PC-9 (cell line): ENCODE measurements around the gene PPM1F.

Experiments
- EZH2 ChIP-seq: fragments of 200-600 bp; sonication (generic); IDR thresholded peaks from 2 replicates; pipeline ENCODE4 v1.8.0; 2017; ENCODE audit warnings: antibody characterized with exemption, low read depth
- TF ChIP-seq, protein P1 (sequence below): fragments of 200-600 bp; sonication (generic); conservative IDR thresholded peaks from 2 replicates; pipeline ENCODE4 v1.6.1; 2017; ENCODE audit warnings: mixed run types, antibody characterized with exemption, mild to moderate bottlenecking, moderate library complexity

DNA sequence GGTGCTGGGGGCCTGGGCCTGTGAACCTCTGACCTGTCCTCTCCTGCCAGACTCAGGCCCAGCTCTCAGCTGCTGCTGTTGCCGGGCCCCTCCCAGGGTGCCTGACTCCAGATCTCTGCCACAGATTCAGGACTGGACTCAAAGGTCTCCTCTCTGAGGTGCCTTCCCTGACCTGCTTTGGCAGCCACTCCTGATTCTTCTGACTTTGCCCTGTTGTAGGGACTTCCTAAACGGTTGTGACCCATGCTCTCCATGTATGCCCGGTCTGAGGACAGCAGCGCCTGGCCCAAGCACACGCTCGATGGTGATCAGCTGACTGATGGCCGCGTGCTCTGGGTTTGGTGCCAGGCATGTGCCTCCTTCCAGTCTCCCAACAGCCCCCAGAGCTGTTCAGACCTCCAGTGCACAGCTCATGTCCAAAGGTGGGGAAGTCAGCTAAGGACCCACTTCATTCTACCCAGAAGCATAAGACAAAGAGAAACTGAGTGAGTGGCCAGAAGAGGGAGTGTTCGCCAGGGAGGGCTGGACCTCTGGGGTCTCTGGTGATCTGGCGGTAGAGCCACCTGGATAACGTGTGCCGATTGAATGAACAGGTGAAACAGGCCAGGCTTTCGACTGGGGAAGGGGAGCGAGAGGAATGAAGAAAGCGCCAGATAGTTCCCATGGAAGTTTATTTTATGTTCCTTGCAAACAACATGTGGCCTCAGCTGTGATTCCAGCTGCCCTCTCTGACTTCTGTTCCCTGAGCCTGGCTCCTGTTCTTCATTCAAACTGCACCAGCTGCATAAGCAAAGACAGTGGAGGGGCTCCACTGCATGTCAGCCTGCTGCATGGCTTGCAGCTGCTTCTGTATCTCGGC, 38.0 kb upstream of the PPM1F start:
- TF ChIP-seq EZH2, result no peak
- TF ChIP-seq, protein P1, sequence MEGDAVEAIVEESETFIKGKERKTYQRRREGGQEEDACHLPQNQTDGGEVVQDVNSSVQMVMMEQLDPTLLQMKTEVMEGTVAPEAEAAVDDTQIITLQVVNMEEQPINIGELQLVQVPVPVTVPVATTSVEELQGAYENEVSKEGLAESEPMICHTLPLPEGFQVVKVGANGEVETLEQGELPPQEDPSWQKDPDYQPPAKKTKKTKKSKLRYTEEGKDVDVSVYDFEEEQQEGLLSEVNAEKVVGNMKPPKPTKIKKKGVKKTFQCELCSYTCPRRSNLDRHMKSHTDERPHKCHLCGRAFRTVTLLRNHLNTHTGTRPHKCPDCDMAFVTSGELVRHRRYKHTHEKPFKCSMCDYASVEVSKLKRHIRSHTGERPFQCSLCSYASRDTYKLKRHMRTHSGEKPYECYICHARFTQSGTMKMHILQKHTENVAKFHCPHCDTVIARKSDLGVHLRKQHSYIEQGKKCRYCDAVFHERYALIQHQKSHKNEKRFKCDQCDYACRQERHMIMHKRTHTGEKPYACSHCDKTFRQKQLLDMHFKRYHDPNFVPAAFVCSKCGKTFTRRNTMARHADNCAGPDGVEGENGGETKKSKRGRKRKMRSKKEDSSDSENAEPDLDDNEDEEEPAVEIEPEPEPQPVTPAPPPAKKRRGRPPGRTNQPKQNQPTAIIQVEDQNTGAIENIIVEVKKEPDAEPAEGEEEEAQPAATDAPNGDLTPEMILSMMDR, result no peak
